Neural cell (in vitro differentiated cells): Measurements from ENCODE around the gene BOD1. TPM values are rescaled to one million over a fixed set of nuclear protein-coding genes. Genes with fewer than 3 reads are reported as not detected.

ENCODE experiments used
- H2AFZ ChIP-seq: fragments of 200-600, 300-800 bp; sonication (generic), shearing (Covaris generic); 2 replicates; pipeline ENCODE4 v1.6.0; 2014; ENCODE audit warnings: low read depth, mild to moderate bottlenecking, antibody characterized with exemption, low read length, moderate library complexity
- H3F3A ChIP-seq: fragments of 200-600 bp; shearing (Covaris generic); 2 replicates; pipeline ENCODE4 v1.6.1; 2016; ENCODE audit warnings: mild to moderate bottlenecking, moderate library complexity, mixed read lengths, antibody characterized with exemption, low read length; ENCODE audit not compliant: insufficient read depth, poor library complexity, severe bottlenecking
- H3K27ac ChIP-seq: fragments of 200-600, 300-800 bp; sonication (generic), shearing (Covaris generic); 2 replicates; pipeline ENCODE4 v1.5.1; 2014; ENCODE audit warnings: mild to moderate bottlenecking, low read length, moderate library complexity
- H3K27me3 ChIP-seq: fragments of 300-800, 200-600 bp; sonication (generic), shearing (Covaris generic); 2 replicates; pipeline ENCODE4 v1.6.0; 2014; ENCODE audit warnings: mild to moderate bottlenecking, low read depth, low read length, moderate library complexity; ENCODE audit not compliant: insufficient read depth
- H3K36me3 ChIP-seq: fragments of 300-800, 200-600 bp; sonication (generic), shearing (Covaris generic); 2 replicates; pipeline ENCODE4 v1.5.1; 2014; ENCODE audit warnings: mild to moderate bottlenecking, antibody characterized with exemption, low read length, moderate library complexity; ENCODE audit not compliant: insufficient read depth
- H3K4me2 ChIP-seq: fragments of 300-800, 200-600 bp; sonication (generic), shearing (Covaris generic); 2 replicates; pipeline ENCODE4 v1.6.0; 2014; ENCODE audit warnings: mild to moderate bottlenecking, low read length
- H3K4me3 ChIP-seq: fragments of 300-800, 200-600 bp; sonication (generic), shearing (Covaris generic); 2 replicates; pipeline ENCODE4 v1.5.1; 2014; ENCODE audit warnings: mild to moderate bottlenecking, low read length, moderate library complexity
- H3K79me2 ChIP-seq: fragments of 200-600 bp; shearing (Covaris generic); replicated peaks from 2 replicates; pipeline ENCODE4 v1.6.0; 2014; ENCODE audit warnings: mild to moderate bottlenecking, low read length, moderate library complexity; ENCODE audit not compliant: insufficient read depth
- H3K9ac ChIP-seq: fragments of 300-800, 200-600 bp; sonication (generic), shearing (Covaris generic); 2 replicates; pipeline ENCODE4 v1.6.1; 2016; ENCODE audit warnings: mild to moderate bottlenecking, low read length, mixed read lengths
- H3K9me2 ChIP-seq: fragments of 200-600 bp; shearing (Covaris generic); 2 replicates; pipeline ENCODE4 v1.6.1; 2016; ENCODE audit warnings: mild to moderate bottlenecking, low read length, mixed read lengths; ENCODE audit not compliant: insufficient read depth
- H3K9me3 ChIP-seq: fragments of 200-600, 300-800 bp; sonication (generic), shearing (Covaris generic); 2 replicates; pipeline ENCODE4 v1.6.1; 2016; ENCODE audit warnings: mild to moderate bottlenecking, mixed run types, low read length, moderate library complexity, mixed read lengths
- H4K20me1 ChIP-seq: fragments of 200-600 bp; shearing (Covaris generic); 2 replicates; pipeline ENCODE4 v1.6.1; 2016; ENCODE audit warnings: mild to moderate bottlenecking, mixed run types; ENCODE audit not compliant: insufficient read depth
- EP300 ChIP-seq: fragments of 450-650 bp; conservative IDR thresholded peaks from 2 replicates; pipeline ENCODE4 v1.6.1; 2014; ENCODE audit warnings: antibody characterized with exemption, mild to moderate bottlenecking, moderate library complexity; ENCODE audit not compliant: poor library complexity, severe bottlenecking
- EZH2 ChIP-seq: fragments of 200-600, 300-800 bp; shearing (Covaris generic), sonication (generic); IDR thresholded peaks from 2 replicates; pipeline ENCODE4 v1.6.1; 2014; ENCODE audit warnings: antibody characterized with exemption, low read length, borderline replicate concordance, mild to moderate bottlenecking; ENCODE audit not compliant: insufficient read depth, poor library complexity, severe bottlenecking
- MXI1 ChIP-seq: fragments of 450-650 bp; conservative IDR thresholded peaks from 2 replicates; pipeline ENCODE4 v1.6.1; 2014; ENCODE audit warnings: antibody characterized with exemption, mild to moderate bottlenecking; ENCODE audit not compliant: poor library complexity, severe bottlenecking
- POLR2AphosphoS5 ChIP-seq: IDR thresholded peaks from 2 replicates; pipeline ENCODE4 v1.6.1; 2012
- RAD21 ChIP-seq: fragments of 450-650 bp; conservative IDR thresholded peaks from 2 replicates; pipeline ENCODE4 v1.6.1; 2014; ENCODE audit warnings: antibody characterized with exemption, mild to moderate bottlenecking, moderate library complexity
- SMC3 ChIP-seq: fragments of 450-650 bp; conservative IDR thresholded peaks from 2 replicates; pipeline ENCODE4 v1.6.1; 2014; ENCODE audit warnings: antibody characterized with exemption, mild to moderate bottlenecking, moderate library complexity; ENCODE audit not compliant: poor library complexity
- TAF1 ChIP-seq: IDR thresholded peaks from 2 replicates; pipeline ENCODE4 v1.6.1; 2012; ENCODE audit warnings: low read depth
- polyA plus RNA-seq: library from polyadenylated mRNA; depleted of rRNA; stranded (reverse); fragments of >200 nt; gene quantifications from 2 replicates; pipeline ENCODE4 v1.2.3, GENCODE V29; 2014
- TF ChIP-seq, protein P1 (sequence below): fragments of 450-650 bp; IDR thresholded peaks from 2 replicates; pipeline ENCODE4 v1.5.1; 2014; ENCODE audit warnings: antibody characterized with exemption, mild to moderate bottlenecking, moderate library complexity; ENCODE audit not compliant: poor library complexity, severe bottlenecking
- TF ChIP-seq, protein P2 (sequence below): IDR thresholded peaks from 2 replicates; pipeline ENCODE4 v1.6.1; 2012; ENCODE audit warnings: borderline replicate concordance

BOD1 gene
- polyA plus RNA-seq, 1 donor from 2014 or later = 178 TPM

DNA sequence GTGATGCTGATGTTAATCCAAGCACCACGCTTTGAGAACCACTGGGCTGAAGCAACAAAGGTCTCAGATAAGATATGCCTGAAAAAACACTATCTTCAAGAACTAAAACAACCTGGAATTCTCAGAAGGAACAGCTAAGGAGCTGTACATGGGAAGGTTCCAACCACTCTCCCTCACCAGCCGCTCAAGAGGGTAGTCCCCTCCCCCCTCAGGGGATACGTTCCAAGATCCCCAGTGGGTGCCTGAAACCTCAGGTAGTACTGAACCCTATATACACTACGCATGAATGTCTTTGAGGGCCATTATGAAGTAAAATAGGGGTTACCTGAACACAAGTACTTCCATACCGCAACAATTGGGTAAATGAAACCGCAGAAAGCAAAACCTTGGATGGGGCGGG, 1.9 kb downstream of the BOD1 start:
- Histone ChIP-seq H4K20me1 (peaks cover 5% of the 10 kb centered on the region), H3K4me3 (peak overlapping the region; percentile 90), H3K36me3 (peaks cover 8% of the 10 kb centered on the region), H3K9me2 (no peaks in the 10 kb centered on the region), H2AFZ (no peak overlapping the region), H3K27ac (no peak overlapping the region), H3K9ac (no peak overlapping the region), H3K4me2 (peak overlapping the region; percentile 100), H3F3A (peaks cover 3% of the 10 kb centered on the region), H3K27me3 (no peaks in the 10 kb centered on the region), H3K79me2 (peaks cover 53% of the 10 kb centered on the region), H3K9me3 (no peaks in the 10 kb centered on the region)
- TF ChIP-seq, protein P1, sequence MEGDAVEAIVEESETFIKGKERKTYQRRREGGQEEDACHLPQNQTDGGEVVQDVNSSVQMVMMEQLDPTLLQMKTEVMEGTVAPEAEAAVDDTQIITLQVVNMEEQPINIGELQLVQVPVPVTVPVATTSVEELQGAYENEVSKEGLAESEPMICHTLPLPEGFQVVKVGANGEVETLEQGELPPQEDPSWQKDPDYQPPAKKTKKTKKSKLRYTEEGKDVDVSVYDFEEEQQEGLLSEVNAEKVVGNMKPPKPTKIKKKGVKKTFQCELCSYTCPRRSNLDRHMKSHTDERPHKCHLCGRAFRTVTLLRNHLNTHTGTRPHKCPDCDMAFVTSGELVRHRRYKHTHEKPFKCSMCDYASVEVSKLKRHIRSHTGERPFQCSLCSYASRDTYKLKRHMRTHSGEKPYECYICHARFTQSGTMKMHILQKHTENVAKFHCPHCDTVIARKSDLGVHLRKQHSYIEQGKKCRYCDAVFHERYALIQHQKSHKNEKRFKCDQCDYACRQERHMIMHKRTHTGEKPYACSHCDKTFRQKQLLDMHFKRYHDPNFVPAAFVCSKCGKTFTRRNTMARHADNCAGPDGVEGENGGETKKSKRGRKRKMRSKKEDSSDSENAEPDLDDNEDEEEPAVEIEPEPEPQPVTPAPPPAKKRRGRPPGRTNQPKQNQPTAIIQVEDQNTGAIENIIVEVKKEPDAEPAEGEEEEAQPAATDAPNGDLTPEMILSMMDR = no peak
- TF ChIP-seq TAF1 = no peak
- TF ChIP-seq, protein P2, sequence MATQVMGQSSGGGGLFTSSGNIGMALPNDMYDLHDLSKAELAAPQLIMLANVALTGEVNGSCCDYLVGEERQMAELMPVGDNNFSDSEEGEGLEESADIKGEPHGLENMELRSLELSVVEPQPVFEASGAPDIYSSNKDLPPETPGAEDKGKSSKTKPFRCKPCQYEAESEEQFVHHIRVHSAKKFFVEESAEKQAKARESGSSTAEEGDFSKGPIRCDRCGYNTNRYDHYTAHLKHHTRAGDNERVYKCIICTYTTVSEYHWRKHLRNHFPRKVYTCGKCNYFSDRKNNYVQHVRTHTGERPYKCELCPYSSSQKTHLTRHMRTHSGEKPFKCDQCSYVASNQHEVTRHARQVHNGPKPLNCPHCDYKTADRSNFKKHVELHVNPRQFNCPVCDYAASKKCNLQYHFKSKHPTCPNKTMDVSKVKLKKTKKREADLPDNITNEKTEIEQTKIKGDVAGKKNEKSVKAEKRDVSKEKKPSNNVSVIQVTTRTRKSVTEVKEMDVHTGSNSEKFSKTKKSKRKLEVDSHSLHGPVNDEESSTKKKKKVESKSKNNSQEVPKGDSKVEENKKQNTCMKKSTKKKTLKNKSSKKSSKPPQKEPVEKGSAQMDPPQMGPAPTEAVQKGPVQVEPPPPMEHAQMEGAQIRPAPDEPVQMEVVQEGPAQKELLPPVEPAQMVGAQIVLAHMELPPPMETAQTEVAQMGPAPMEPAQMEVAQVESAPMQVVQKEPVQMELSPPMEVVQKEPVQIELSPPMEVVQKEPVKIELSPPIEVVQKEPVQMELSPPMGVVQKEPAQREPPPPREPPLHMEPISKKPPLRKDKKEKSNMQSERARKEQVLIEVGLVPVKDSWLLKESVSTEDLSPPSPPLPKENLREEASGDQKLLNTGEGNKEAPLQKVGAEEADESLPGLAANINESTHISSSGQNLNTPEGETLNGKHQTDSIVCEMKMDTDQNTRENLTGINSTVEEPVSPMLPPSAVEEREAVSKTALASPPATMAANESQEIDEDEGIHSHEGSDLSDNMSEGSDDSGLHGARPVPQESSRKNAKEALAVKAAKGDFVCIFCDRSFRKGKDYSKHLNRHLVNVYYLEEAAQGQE = no peak
- no peak for TF ChIP-seq SMC3
- TF ChIP-seq EP300 = no peak
- no peak for TF ChIP-seq EZH2
- TF ChIP-seq MXI1 = no peak
- TF ChIP-seq RAD21 = no peak
- no peak for TF ChIP-seq POLR2AphosphoS5

DNA sequence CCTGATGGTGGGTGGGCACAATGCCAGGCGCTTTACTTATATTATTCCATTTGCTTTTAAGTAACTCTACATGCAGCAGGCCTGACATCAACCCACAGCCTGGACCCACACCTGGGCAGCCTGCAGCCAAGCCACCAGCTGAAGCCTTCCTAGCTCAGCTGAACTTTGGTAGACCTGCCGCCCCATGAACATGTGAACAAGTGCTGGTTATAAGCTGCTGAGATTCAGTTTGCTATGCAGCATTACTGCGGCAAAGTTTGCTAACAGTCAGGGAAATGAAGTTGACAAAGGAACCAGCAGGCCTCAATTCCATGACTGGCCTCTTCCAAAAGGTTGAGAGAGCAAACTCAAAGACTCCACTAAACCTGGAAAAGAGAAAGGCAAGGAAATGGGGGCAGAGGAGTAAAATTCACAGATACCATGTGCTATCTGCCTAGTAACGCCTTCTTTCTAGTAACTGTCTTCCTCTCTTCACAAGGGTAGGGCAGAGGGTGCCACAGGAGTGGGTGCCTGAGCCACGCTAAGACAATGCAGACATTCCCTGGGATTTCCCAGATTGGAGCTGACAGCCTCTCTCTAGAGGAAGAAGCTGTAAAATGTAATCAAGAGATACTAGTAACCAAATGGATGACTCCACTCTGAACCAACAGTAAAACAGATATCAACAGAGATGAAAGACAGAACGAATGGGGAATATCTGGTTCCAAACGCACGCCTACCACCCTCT, 2.9 kb downstream of the BOD1 start:
- peaks cover 3% of the 10 kb centered on the region for H3F3A ChIP-seq
- H3K4me3 ChIP-seq = peak overlapping the region; percentile 90
- H4K20me1 ChIP-seq = peaks cover 5% of the 10 kb centered on the region
- peaks cover 53% of the 10 kb centered on the region for H3K79me2 ChIP-seq
- no peaks in the 10 kb centered on the region for H3K9me3 ChIP-seq
- peak overlapping the region; percentile 100 for H3K4me2 ChIP-seq
- no peak overlapping the region for H3K27ac ChIP-seq
- no peak overlapping the region for H2AFZ ChIP-seq
- no peak for TF ChIP-seq RAD21
- no peak for TF ChIP-seq SMC3
- TF ChIP-seq, protein P2 = no peak
- TF ChIP-seq EP300 = no peak
- no peak overlapping the region for H3K9ac ChIP-seq
- H3K36me3 ChIP-seq = peaks cover 8% of the 10 kb centered on the region
- no peaks in the 10 kb centered on the region for H3K27me3 ChIP-seq
- no peaks in the 10 kb centered on the region for H3K9me2 ChIP-seq
